Neural progenitor cell (in vitro differentiated cells): Measurements from ENCODE around the gene TET2.

Experiments
- EZH2 ChIP-seq: fragments of 200-600 bp; sonication (generic); IDR thresholded peaks from 2 replicates; pipeline ENCODE4 v1.6.1; 2017; ENCODE audit warnings: antibody characterized with exemption, mild to moderate bottlenecking, moderate library complexity
- TF ChIP-seq, protein P1 (sequence below): fragments of 200-600 bp; sonication (generic); IDR thresholded peaks from 2 replicates; pipeline ENCODE4 v1.5.1; 2017; ENCODE audit warnings: antibody characterized with exemption, mild to moderate bottlenecking

DNA sequence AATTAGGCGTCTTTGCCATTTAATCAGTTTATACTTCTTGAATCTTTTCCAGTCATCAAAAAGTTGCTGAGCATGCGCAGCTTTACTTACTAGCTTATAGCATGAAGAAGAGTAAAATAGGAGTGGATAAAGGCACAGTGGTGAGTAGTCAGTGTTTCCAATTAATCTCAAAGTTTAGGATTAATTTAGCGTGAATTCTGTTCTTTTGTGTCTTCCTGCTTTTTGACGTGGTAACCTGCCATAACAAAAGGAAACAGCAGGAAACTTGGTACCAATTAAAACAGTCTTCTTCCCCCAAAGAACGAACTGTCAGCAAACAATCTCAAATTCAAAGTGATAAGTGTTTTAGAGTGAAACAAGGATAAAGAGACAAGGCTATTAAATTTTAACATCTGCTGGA lies 61.9 kb downstream of the TET2 start:
- TF ChIP-seq, protein P1, sequence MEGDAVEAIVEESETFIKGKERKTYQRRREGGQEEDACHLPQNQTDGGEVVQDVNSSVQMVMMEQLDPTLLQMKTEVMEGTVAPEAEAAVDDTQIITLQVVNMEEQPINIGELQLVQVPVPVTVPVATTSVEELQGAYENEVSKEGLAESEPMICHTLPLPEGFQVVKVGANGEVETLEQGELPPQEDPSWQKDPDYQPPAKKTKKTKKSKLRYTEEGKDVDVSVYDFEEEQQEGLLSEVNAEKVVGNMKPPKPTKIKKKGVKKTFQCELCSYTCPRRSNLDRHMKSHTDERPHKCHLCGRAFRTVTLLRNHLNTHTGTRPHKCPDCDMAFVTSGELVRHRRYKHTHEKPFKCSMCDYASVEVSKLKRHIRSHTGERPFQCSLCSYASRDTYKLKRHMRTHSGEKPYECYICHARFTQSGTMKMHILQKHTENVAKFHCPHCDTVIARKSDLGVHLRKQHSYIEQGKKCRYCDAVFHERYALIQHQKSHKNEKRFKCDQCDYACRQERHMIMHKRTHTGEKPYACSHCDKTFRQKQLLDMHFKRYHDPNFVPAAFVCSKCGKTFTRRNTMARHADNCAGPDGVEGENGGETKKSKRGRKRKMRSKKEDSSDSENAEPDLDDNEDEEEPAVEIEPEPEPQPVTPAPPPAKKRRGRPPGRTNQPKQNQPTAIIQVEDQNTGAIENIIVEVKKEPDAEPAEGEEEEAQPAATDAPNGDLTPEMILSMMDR = no peak
- TF ChIP-seq EZH2 = no peak
